HepG2 (cell line): ENCODE measurements around the gene AMOTL2. TPM values are rescaled to one million over a fixed set of nuclear protein-coding genes. Genes with fewer than 3 reads are reported as not detected.

Experiments
- ETV6 ChIP-seq: sonication (generic); formaldehyde crosslinking; conservative IDR thresholded peaks from 2 replicates; pipeline ENCODE4 v1.4.0; 2020; ENCODE audit warnings: missing genetic modification reagents
- FOXP1 ChIP-seq, 2 experiments: fragments of 450-650 bp in 1 of 2; IDR thresholded peaks; 2 replicates each; pipeline ENCODE4 v1.6.1; 2017 to 2018; ENCODE audit warnings: antibody characterized with exemption in 1 of 2
- IRF2 ChIP-seq: IDR thresholded peaks from 2 replicates; pipeline ENCODE4 v1.6.1; 2018; ENCODE audit warnings: missing genetic modification reagents, missing compliant biosample characterization
- JUN ChIP-seq: sonication (generic); formaldehyde crosslinking; IDR thresholded peaks from 2 replicates; pipeline ENCODE4 v1.4.0; 2020; ENCODE audit warnings: mild to moderate bottlenecking, missing genetic modification reagents
- KLF15 ChIP-seq: sonication (generic); formaldehyde crosslinking; IDR thresholded peaks from 2 replicates; pipeline ENCODE4 v1.8.1; 2023; ENCODE audit warnings: borderline replicate concordance, mild to moderate bottlenecking, inconsistent platforms, missing genetic modification reagents, mixed read lengths
- NFE2L1 ChIP-seq: sonication (generic); formaldehyde crosslinking; IDR thresholded peaks from 2 replicates; pipeline ENCODE4 v1.4.0; 2020; ENCODE audit warnings: missing genetic modification reagents, mild to moderate bottlenecking, borderline replicate concordance
- POLR2AphosphoS5 ChIP-seq: IDR thresholded peaks from 2 replicates; pipeline ENCODE4 v1.6.1; 2012; ENCODE audit warnings: low read depth, low read length
- RBAK ChIP-seq: sonication (generic); formaldehyde crosslinking; IDR thresholded peaks from 2 replicates; pipeline ENCODE4 v1.5.1; 2020; ENCODE audit warnings: mild to moderate bottlenecking, missing genetic modification reagents
- RFX3 ChIP-seq: IDR thresholded peaks from 2 replicates; pipeline ENCODE4 v1.6.1; 2016; ENCODE audit warnings: missing biosample characterization, missing genetic modification reagents
- SALL1 ChIP-seq: sonication (generic); formaldehyde crosslinking; IDR thresholded peaks from 2 replicates; pipeline ENCODE4 v1.8.0; 2022; ENCODE audit warnings: mild to moderate bottlenecking, missing genetic modification reagents
- SNAI1 ChIP-seq: sonication (generic); formaldehyde crosslinking; IDR thresholded peaks from 2 replicates; pipeline ENCODE4 v1.5.0; 2020; ENCODE audit warnings: mild to moderate bottlenecking, missing genetic modification reagents, borderline replicate concordance
- SRY ChIP-seq: sonication (generic); formaldehyde crosslinking; IDR thresholded peaks from 2 replicates; pipeline ENCODE4 v1.8.0; 2022; ENCODE audit warnings: mild to moderate bottlenecking, missing genetic modification reagents
- TCF7 ChIP-seq: sonication (generic); IDR thresholded peaks from 2 replicates; pipeline ENCODE4 v1.6.1; 2016; ENCODE audit warnings: antibody characterized with exemption, low read depth
- ZEB1 ChIP-seq: IDR thresholded peaks from 2 replicates; pipeline ENCODE4 v1.6.1; 2012; ENCODE audit warnings: mild to moderate bottlenecking, low read depth, inconsistent platforms; ENCODE audit not compliant: insufficient replicate concordance
- ZFP62 ChIP-seq: sonication (generic); formaldehyde crosslinking; IDR thresholded peaks from 2 replicates; pipeline ENCODE4 v1.4.0; 2020; ENCODE audit warnings: missing genetic modification reagents
- ZNF296 ChIP-seq: sonication (generic); formaldehyde crosslinking; conservative IDR thresholded peaks from 2 replicates; pipeline ENCODE4 v1.5.0; 2020; ENCODE audit warnings: mild to moderate bottlenecking, missing genetic modification reagents
- ZNF317 ChIP-seq: sonication (generic); formaldehyde crosslinking; IDR thresholded peaks from 2 replicates; pipeline ENCODE4 v1.5.0; 2020; ENCODE audit warnings: mild to moderate bottlenecking, missing genetic modification reagents
- ZNF549 ChIP-seq: sonication (generic); formaldehyde crosslinking; IDR thresholded peaks from 2 replicates; pipeline ENCODE4 v1.5.0; 2020; ENCODE audit warnings: missing genetic modification reagents
- ZNF552 ChIP-seq: sonication (generic); formaldehyde crosslinking; IDR thresholded peaks from 2 replicates; pipeline ENCODE4 v1.9.0; 2022; ENCODE audit warnings: missing genetic modification reagents, mild to moderate bottlenecking, borderline replicate concordance
- polyA plus RNA-seq, 8 experiments: library from polyadenylated mRNA; depleted of rRNA in 3 of 8; stranded (reverse) in 7 of 8; unstranded in 1 of 8; fragments of >200 nt; fragmentation: Illumina TruSeq in 4 of 8; extraction: Trizol in 4 of 8; gene quantifications; 2 replicates each; pipeline versions ENCODE4 v1.2.1 to v1.2.3, GENCODE V29; 2011 to 2016; ENCODE audit warnings: low read depth in 4 of 8, missing spikeins in 1 of 8, mixed read lengths in 1 of 8; ENCODE audit not compliant: insufficient read depth in 1 of 8
- total RNA-seq, 5 experiments: library from RNA; depleted of rRNA; stranded (reverse); fragments of >200 nt; fragmentation: Illumina TruSeq; extraction: Trizol; gene quantifications; 2 replicates each; pipeline ENCODE4 v1.2.3, GENCODE V29; 2016; ENCODE audit warnings: low read depth in 1 of 5
- TF ChIP-seq, protein P1 (sequence below): sonication (generic); formaldehyde crosslinking; IDR thresholded peaks from 2 replicates; pipeline ENCODE4 v1.4.0; 2020; ENCODE audit warnings: missing genetic modification reagents
- TF ChIP-seq, protein P2 (sequence below): sonication (generic); formaldehyde crosslinking; IDR thresholded peaks from 2 replicates; pipeline ENCODE4 v1.4.0; 2020; ENCODE audit warnings: mild to moderate bottlenecking, missing genetic modification reagents
- TF ChIP-seq, protein P3 (sequence below): sonication (generic); formaldehyde crosslinking; IDR thresholded peaks from 2 replicates; pipeline ENCODE4 v1.4.0; 2020; ENCODE audit warnings: missing genetic modification reagents
- TF ChIP-seq, protein P4 (sequence below): sonication (generic); formaldehyde crosslinking; IDR thresholded peaks from 2 replicates; pipeline ENCODE4 v1.4.0; 2020; ENCODE audit warnings: missing genetic modification reagents
- TF ChIP-seq, protein P5 (sequence below): IDR thresholded peaks from 2 replicates; pipeline ENCODE4 v1.6.1; 2016; ENCODE audit warnings: missing genetic modification reagents, missing compliant biosample characterization
- TF ChIP-seq, protein P6 (sequence below), 2 experiments: fragments of 450-650 bp in 1 of 2; sonication (generic) in 1 of 2; formaldehyde crosslinking; IDR thresholded peaks; 2 replicates each; pipeline versions ENCODE4 v1.5.0 to v1.8.0; 2020 to 2022; ENCODE audit warnings: mild to moderate bottlenecking in 1 of 2, missing genetic modification reagents in 1 of 2

The AMOTL2 gene
- total and polyA plus RNA-seq, 2 of the 13 experiments (the other 11 are each of a cell fraction or from before 2014, with no cell fraction given) = 17.3 to 18.5 TPM

DNA sequence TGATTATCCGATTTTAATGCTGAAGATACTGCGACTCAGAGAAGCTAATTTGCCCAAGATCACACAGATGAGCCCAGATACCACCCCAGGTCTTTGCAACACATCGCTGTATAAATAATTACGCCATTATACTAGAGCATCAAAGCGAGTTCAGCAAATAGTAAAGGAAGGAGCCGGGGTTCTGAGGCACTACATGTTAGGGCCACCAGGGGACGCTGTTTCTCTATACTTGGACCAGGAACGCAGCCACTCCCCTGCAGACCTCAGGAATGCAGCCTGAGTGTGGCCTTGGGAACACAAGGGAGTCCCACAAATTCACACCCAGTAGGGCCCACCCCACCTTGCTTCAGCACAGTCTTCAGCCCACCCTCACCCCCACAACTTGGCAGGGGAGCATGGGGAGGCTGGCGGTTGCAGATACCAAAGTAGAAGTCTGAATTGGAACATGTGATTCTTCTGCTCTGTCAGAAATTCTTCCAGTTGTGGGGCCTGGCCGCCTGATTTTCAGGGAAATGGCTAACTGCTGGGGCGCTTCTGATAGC, 65.8 kb downstream of the AMOTL2 start (continued):
- TF ChIP-seq ZNF549 (CRISPR knock-in tag) (no peak), RFX3 (CRISPR knock-in tag) (no peak), SRY (no peak), KLF15 (no peak), ZEB1 (no peak), ZNF552 (CRISPR knock-in tag) (no peak), ETV6 (CRISPR knock-in tag) (no peak), IRF2 (CRISPR knock-in tag) (0 out of 2 replicates have a peak, but pooled peaks have one; percentile 44), NFE2L1 (no peak), FOXP1 (IDR thresholded peaks at IDR 0.05) (no peak), FOXP1 (CRISPR knock-in tag; IDR thresholded peaks at IDR 0.05) (no peak), JUN (CRISPR knock-in tag) (no peak), SALL1 (CRISPR knock-in tag) (peak; percentile 71; the same call in 1 of the 2 replicates), ZNF317 (no peak), ZNF296 (CRISPR knock-in tag) (no peak), POLR2AphosphoS5 (no peak), SNAI1 (CRISPR knock-in tag) (no peak), RBAK (CRISPR knock-in tag) (no peak), TCF7 (no peak), ZFP62 (CRISPR knock-in tag) (no peak)
- TF ChIP-seq, protein P1, sequence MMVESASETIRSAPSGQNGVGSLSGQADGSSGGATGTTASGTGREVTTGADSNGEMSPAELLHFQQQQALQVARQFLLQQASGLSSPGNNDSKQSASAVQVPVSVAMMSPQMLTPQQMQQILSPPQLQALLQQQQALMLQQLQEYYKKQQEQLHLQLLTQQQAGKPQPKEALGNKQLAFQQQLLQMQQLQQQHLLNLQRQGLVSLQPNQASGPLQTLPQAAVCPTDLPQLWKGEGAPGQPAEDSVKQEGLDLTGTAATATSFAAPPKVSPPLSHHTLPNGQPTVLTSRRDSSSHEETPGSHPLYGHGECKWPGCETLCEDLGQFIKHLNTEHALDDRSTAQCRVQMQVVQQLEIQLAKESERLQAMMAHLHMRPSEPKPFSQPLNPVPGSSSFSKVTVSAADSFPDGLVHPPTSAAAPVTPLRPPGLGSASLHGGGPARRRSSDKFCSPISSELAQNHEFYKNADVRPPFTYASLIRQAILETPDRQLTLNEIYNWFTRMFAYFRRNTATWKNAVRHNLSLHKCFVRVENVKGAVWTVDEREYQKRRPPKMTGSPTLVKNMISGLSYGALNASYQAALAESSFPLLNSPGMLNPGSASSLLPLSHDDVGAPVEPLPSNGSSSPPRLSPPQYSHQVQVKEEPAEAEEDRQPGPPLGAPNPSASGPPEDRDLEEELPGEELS (CRISPR knock-in tag) = 0 out of 2 replicates have a peak, but pooled peaks have one; percentile 30
- TF ChIP-seq, protein P2, sequence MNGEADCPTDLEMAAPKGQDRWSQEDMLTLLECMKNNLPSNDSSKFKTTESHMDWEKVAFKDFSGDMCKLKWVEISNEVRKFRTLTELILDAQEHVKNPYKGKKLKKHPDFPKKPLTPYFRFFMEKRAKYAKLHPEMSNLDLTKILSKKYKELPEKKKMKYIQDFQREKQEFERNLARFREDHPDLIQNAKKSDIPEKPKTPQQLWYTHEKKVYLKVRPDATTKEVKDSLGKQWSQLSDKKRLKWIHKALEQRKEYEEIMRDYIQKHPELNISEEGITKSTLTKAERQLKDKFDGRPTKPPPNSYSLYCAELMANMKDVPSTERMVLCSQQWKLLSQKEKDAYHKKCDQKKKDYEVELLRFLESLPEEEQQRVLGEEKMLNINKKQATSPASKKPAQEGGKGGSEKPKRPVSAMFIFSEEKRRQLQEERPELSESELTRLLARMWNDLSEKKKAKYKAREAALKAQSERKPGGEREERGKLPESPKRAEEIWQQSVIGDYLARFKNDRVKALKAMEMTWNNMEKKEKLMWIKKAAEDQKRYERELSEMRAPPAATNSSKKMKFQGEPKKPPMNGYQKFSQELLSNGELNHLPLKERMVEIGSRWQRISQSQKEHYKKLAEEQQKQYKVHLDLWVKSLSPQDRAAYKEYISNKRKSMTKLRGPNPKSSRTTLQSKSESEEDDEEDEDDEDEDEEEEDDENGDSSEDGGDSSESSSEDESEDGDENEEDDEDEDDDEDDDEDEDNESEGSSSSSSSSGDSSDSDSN (CRISPR knock-in tag) = no peak
- TF ChIP-seq, protein P3, sequence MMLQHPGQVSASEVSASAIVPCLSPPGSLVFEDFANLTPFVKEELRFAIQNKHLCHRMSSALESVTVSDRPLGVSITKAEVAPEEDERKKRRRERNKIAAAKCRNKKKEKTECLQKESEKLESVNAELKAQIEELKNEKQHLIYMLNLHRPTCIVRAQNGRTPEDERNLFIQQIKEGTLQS = no peak
- TF ChIP-seq, protein P4, sequence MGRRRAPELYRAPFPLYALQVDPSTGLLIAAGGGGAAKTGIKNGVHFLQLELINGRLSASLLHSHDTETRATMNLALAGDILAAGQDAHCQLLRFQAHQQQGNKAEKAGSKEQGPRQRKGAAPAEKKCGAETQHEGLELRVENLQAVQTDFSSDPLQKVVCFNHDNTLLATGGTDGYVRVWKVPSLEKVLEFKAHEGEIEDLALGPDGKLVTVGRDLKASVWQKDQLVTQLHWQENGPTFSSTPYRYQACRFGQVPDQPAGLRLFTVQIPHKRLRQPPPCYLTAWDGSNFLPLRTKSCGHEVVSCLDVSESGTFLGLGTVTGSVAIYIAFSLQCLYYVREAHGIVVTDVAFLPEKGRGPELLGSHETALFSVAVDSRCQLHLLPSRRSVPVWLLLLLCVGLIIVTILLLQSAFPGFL (CRISPR knock-in tag) = no peak
- TF ChIP-seq, protein P5, sequence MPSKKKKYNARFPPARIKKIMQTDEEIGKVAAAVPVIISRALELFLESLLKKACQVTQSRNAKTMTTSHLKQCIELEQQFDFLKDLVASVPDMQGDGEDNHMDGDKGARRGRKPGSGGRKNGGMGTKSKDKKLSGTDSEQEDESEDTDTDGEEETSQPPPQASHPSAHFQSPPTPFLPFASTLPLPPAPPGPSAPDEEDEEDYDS (CRISPR knock-in tag) = no peak
- TF ChIP-seq, protein P6, sequence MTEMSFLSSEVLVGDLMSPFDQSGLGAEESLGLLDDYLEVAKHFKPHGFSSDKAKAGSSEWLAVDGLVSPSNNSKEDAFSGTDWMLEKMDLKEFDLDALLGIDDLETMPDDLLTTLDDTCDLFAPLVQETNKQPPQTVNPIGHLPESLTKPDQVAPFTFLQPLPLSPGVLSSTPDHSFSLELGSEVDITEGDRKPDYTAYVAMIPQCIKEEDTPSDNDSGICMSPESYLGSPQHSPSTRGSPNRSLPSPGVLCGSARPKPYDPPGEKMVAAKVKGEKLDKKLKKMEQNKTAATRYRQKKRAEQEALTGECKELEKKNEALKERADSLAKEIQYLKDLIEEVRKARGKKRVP (CRISPR knock-in tag; IDR thresholded peaks at IDR 0.05) = no peak
